Activated T-cell treated with anti-CD3 and anti-CD28 coated beads for 1 hour (primary cell): ENCODE results near the gene ARHGEF28.

Experiments used
- DNase-seq: peaks from one replicate; pipeline ENCODE4 v3.0.0-alpha.2; 2020; ENCODE audit warnings: low read depth

The ARHGEF28 gene

GRCh38 chr5:73698011-73698410 is 72.0 kb downstream of the ARHGEF28 start:
- DNase-seq, result no peak

- DNase-seq, result no peak
Observed at GRCh38 chr5:73701566-73701965, 75.6 kb downstream of the ARHGEF28 start.

- DNase-seq, result no peak
Observed at GRCh38 chr5:73702534-73702933, 76.5 kb downstream of the ARHGEF28 start.

GRCh38 chr5:73702951-73703350 is 77.0 kb downstream of the ARHGEF28 start:
- DNase-seq, result no peak

GRCh38 chr5:73705364-73705763 is 79.4 kb downstream of the ARHGEF28 start:
- DNase-seq, result no peak

GRCh38 chr5:73706963-73707362 is 81.0 kb downstream of the ARHGEF28 start:
- no peak for DNase-seq

- no peak for DNase-seq
Observed at GRCh38 chr5:73709536-73710129, 83.6 kb downstream of the ARHGEF28 start.

GRCh38 chr5:73716284-73716808 is 90.3 kb downstream of the ARHGEF28 start:
- no peak for DNase-seq

- no peak for DNase-seq
Observed at GRCh38 chr5:73718762-73719161, 92.8 kb downstream of the ARHGEF28 start.

- no peak for DNase-seq
Observed at GRCh38 chr5:73719632-73720031, 93.6 kb downstream of the ARHGEF28 start.

- DNase-seq, result no peak
Observed at GRCh38 chr5:73722231-73722630, 96.2 kb downstream of the ARHGEF28 start.

- DNase-seq, result no peak
Observed at GRCh38 chr5:73726071-73726470, 100.1 kb downstream of the ARHGEF28 start.

GRCh38 chr5:73726606-73727231 is 100.7 kb downstream of the ARHGEF28 start:
- DNase-seq, result no peak

- DNase-seq, result no peak
Observed at GRCh38 chr5:73727470-73727869, 101.5 kb downstream of the ARHGEF28 start.

- no peak for DNase-seq
Observed at GRCh38 chr5:73728493-73729273, 102.7 kb downstream of the ARHGEF28 start.

GRCh38 chr5:73729329-73729728 is 103.3 kb downstream of the ARHGEF28 start:
- no peak for DNase-seq

- no peak for DNase-seq
Observed at GRCh38 chr5:73732045-73732444, 106.0 kb downstream of the ARHGEF28 start.

GRCh38 chr5:73733219-73733618 is 107.2 kb downstream of the ARHGEF28 start:
- DNase-seq, result no peak

GRCh38 chr5:73735032-73735734 is 109.2 kb downstream of the ARHGEF28 start:
- DNase-seq, result no peak

GRCh38 chr5:73739650-73740049 is 113.7 kb downstream of the ARHGEF28 start:
- no peak for DNase-seq

GRCh38 chr5:73740274-73740790 is 114.3 kb downstream of the ARHGEF28 start:
- DNase-seq, result no peak

GRCh38 chr5:73743161-73743560 is 117.2 kb downstream of the ARHGEF28 start:
- DNase-seq, result no peak
